Measurements from ENCODE around the gene C17orf50. TPM values are rescaled to one million over a fixed set of nuclear protein-coding genes. Genes with fewer than 3 reads are reported as not detected.
A peak's percentile ranks its signal among the peaks of the same experiment; 100 is the strongest.

The C17orf50 gene
- total RNA-seq, 1 donor from 2014 or later = not detected

DNA sequence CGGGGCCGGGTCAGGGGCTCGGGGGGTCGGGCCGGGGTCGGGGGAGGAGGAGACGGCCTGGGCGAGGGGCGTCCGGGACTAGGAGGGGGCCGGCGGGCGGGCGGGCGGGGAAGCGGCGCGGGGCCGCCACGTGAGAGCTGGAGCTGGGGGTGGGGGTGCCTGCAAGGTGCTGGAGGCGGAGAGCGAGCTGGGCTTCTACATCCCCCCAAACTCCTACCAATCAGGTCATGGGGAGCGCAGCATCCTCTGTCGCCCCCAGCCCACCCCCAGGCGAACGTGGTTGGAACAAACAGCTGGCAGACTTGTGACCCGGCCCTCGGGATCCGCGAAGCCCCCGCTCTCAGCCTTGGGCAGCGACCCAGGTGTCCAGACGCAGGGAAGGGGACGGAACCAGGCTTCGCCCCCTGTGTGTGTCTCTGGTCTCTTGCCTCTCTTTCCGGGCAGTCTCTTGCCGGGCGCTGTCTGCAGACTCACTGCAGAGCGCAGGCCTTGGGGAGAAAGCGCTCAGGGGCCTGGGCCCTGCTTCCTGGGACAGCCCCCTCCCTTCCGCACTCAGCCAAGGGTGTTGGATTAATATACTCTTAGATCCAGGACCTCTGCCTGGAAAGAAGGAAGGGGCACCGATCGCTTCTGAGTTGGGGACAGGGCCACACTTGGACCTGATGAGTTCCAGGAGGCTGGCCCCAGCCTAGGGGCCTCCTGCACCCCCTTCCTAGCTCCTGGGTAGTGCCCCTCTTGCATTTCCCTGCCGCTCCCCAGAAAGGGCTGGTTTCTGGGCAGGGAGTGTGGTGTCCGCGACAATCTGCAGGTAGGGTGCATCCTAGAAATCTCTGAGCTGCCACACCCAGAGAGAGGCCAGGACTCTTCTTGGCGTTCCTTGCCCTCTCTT lies 28.5 kb upstream of the C17orf50 start:
- DNase-seq (no peak), ATAC-seq (ENCODE audit: poor library complexity) (peak; percentile 32)
- intact Hi-C loops (cut with DNase I) = no loop called here

- ATAC-seq (ENCODE audit: poor library complexity) = no peak
- intact Hi-C loops (cut with DNase I) = no loop called here
- DNase-seq = no peak
Measured at GRCh38 chr17:35732806-35733136, 27.9 kb upstream of the C17orf50 start.

DNA sequence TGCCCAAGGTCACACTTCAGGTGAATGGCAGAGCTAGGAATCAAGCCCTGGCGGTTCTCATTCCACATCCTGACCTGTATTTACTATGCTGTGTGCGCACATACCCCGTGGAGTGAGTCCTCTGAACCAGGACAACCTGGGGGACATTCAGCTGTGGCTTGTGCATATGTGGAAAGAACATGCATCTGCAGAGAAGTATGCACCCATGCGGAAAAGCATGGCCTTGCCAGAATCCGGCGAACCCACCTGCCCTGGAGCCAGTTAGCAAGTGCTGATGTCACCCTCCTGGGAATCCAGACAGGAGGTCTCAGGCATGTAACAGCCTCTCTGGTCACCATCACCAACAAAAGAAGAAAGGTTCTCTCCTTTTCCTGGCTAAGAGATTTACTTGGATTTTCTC lies 27.3 kb upstream of the C17orf50 start:
- intact Hi-C loops (cut with DNase I) = no loop called here
- ATAC-seq (ENCODE audit: poor library complexity) (no peak), DNase-seq (no peak)

DNA sequence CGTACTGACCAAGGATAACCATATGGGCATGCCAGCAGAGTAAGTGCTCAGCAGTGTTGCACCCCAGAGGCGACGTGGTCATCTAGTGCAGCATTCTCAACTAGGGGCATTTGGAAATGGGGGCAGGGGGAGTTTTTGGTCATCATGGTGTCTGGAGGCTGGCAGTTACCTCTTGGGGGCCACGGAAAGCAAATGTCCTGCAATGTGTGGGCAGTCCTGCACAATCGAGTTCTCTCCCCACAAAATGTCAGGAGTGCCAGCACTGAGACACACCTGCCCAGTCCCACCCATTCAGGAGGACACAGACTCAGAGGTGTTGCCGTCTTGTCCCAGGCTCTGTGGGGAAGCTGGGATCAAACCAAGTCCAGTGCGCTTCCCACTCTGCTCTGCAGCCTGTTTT lies 26.3 kb upstream of the C17orf50 start:
- intact Hi-C loops (cut with DNase I) = no loop called here
- DNase-seq (no peak), ATAC-seq (ENCODE audit: poor library complexity) (no peak)

DNA sequence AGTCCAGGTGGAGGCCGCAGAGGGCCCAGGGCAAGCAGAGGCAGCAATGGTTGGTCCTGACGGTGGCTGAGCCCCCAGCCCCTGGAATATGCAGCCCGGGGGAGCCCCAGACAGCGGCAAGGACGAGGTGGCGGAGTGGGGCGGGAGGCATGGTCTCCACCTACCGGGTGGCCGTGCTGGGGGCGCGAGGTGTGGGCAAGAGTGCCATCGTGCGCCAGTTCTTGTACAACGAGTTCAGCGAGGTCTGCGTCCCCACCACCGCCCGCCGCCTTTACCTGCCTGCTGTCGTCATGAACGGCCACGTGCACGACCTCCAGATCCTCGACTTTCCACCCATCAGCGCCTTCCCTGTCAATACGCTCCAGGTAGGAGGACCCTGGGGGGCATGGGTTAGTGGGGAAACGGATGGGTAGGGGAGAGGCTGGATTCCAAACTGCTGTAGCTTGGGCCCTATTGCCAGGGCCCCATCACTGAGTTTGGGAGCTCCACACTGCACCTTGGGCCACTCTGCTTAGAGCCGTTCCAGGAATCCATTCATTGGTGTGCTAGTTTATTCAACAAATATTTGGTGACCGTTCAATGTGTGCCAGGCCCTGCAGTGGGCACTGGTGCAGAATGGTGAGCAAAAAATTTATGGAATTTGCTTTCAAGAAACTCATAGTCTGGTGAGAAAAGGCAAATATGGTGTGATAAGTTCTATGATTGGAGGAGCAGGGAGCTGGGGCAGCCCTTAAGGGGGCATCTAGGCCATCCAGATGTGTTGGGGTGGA lies 25.5 kb upstream of the C17orf50 start:
- intact Hi-C loops (cut with DNase I) = no loop called here
- ATAC-seq (ENCODE audit: poor library complexity) (no peak), DNase-seq (no peak)

GRCh38 chr17:35736236-35736635 lies 24.5 kb upstream of the C17orf50 start:
- ATAC-seq (ENCODE audit: poor library complexity) (no peak), DNase-seq (no peak)
- intact Hi-C loops (cut with DNase I) = no loop called here

GRCh38 chr17:35738519-35739133 lies 22.1 kb upstream of the C17orf50 start:
- ATAC-seq (ENCODE audit: poor library complexity) = no peak
- DNase-seq = no peak
- intact Hi-C loops (cut with DNase I) = no loop called here

- intact Hi-C loops (cut with DNase I) = no loop called here
- ATAC-seq (ENCODE audit: poor library complexity) = no peak
Measured at GRCh38 chr17:35740216-35740615, 20.5 kb upstream of the C17orf50 start.

GRCh38 chr17:35740997-35741931 lies 19.4 kb upstream of the C17orf50 start:
- intact Hi-C loops (cut with DNase I) = no loop called here
- no peak for DNase-seq
- peak; percentile 71 for ATAC-seq (ENCODE audit: poor library complexity)

More at GRCh38 chr17:35740216-35740615, 20.5 kb upstream of the C17orf50 start:
- DNase-seq = no peak

- ATAC-seq (ENCODE audit: poor library complexity) (no peak), DNase-seq (no peak)
- intact Hi-C loops (cut with DNase I) = no loop called here
Measured at GRCh38 chr17:35742496-35742895, 18.2 kb upstream of the C17orf50 start.

- no peak for ATAC-seq (ENCODE audit: poor library complexity)
- intact Hi-C loops (cut with DNase I) = no loop called here
- DNase-seq = no peak
Measured at GRCh38 chr17:35742896-35743477, 17.7 kb upstream of the C17orf50 start.

- DNase-seq (no peak), ATAC-seq (ENCODE audit: poor library complexity) (no peak)
- intact Hi-C loops (cut with DNase I) = no loop called here
Measured at GRCh38 chr17:35743626-35744328, 16.9 kb upstream of the C17orf50 start.

GRCh38 chr17:35744830-35745229 lies 15.9 kb upstream of the C17orf50 start:
- ATAC-seq (ENCODE audit: poor library complexity) (no peak), DNase-seq (no peak)
- intact Hi-C loops (cut with DNase I) = loop anchor here (5.0 kb wide), 2 partner anchors 83 to 573 kb away; no protein-coding TSS in a partner anchor

GRCh38 chr17:35745246-35745645 lies 15.4 kb upstream of the C17orf50 start:
- intact Hi-C loops (cut with DNase I) = loop anchor here (5.0 kb wide), 2 partner anchors 83 to 573 kb away; no protein-coding TSS in a partner anchor
- DNase-seq = no peak
- ATAC-seq (ENCODE audit: poor library complexity) = no peak

- ATAC-seq (ENCODE audit: poor library complexity) = no peak
- intact Hi-C loops (cut with DNase I) = loop anchor here (2.0 to 5.0 kb wide), 3 partner anchors 84 to 574 kb away; no protein-coding TSS in a partner anchor
- DNase-seq = no peak
Measured at GRCh38 chr17:35745749-35746320, 14.9 kb upstream of the C17orf50 start.

DNA sequence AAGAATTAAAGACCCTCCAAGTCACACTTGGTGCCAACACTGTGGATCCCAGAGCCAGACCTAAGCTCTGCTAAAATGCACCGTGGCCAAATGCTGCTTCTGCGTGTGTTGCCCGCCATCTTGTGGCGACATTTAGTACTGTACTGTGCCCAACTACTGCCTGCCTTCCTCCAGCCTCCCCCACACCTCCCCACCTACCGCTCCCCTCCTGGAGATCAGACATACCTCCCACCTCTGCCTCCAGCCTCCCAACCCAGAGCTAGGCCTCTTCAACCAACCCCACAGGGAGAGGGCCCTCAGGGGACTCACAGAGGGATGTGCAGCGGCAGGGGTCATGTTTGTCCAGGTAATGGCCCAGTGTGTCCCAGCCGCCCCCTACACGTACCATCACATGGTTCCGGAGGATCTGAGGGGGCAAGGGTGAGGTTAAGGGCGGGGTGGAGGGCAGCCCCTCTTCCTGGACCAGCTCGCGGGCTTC lies 13.1 kb upstream of the C17orf50 start:
- peak; percentile 78 for DNase-seq
- intact Hi-C loops (cut with DNase I) = loop anchor here (2.0 to 5.0 kb wide), 3 partner anchors 85 to 575 kb away; no protein-coding TSS in a partner anchor

DNA sequence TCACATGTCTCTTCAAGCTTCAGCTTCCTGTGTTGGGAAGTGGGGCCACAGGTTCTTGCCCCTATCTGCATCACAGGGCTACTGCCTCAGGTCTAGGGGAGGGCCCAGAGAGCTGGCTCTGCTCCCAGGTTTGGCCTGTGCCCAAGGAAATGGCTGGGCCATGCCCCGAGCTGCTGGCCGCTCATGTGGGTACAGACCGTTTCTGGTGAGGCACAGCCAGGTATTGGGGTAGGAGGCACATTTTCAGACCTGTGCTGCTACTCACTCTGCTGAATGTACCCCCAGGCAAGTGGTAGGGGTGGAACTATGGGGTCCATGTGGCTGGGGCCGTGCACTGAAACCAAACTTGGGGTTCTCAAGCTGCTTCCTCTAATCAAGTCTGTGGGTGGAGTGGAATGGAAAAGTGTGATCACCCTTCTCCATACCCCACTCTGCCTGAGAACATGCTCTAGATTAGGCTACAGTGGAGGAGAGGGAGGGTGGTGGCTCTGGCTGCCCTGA lies 12.3 kb upstream of the C17orf50 start:
- DNase-seq = no peak
- intact Hi-C loops (cut with DNase I) = loop anchor here (5.0 kb wide), 2 partner anchors 86 to 576 kb away; no protein-coding TSS in a partner anchor
- ATAC-seq (ENCODE audit: poor library complexity) = peak; percentile 46

More for the DNA sequence above, 13.1 kb upstream of the C17orf50 start:
- peak; percentile 88 for ATAC-seq (ENCODE audit: poor library complexity)

Measured in Right ventricle myocardium superior (tissue), 1 donor.